B cell (primary cell): ENCODE measurements around the gene ULK1. TPM values are rescaled to one million over a fixed set of nuclear protein-coding genes. Genes with fewer than 3 reads are reported as not detected.
"Not testable (repeated sequence)": the region's sequence is repeated elsewhere in the genome, so short reads cannot be mapped to it uniquely, and the experiment has no call there.

ENCODE experiments used
- ATAC-seq: fragments of 200-7000 bp; cut with Tn5 transposase; one replicate; pipeline ENCODE4 v1.10.0; 2021; ENCODE audit warnings: low read depth, mild to moderate bottlenecking, moderate number of reproducible peaks, moderate library complexity
- CTCF ChIA-PET: fragments of 350-600 bp; sonication (Branson Sonifier 250); formaldehyde crosslinking; loops from one replicate; lab custom pipeline; 2021; ENCODE audit warnings: antibody characterized with exemption, inconsistent platforms; lab: Charles Lee
- POLR2A ChIA-PET: fragments of 350-600 bp; sonication (Branson Sonifier 250); formaldehyde crosslinking; loops from one replicate; lab custom pipeline; 2021; ENCODE audit warnings: antibody characterized with exemption; lab: Charles Lee
- DNase-seq: peaks from one replicate; pipeline ENCODE4 v3.0.0; 2013
- H2AFZ ChIP-seq: 2 replicates; pipeline ENCODE4 v1.6.1; 2012; ENCODE audit warnings: mild to moderate bottlenecking, low read depth, low read length; ENCODE audit not compliant: insufficient read depth, poor library complexity, severe bottlenecking
- H3K27ac ChIP-seq, 2 donors: 1 replicate in 1 of 2; 2 replicates in 1 of 2; pipeline ENCODE4 v1.5.1; 2012 to 2013; ENCODE audit warnings: low read length in 2 of 2, mild to moderate bottlenecking in 2 of 2, moderate library complexity in 1 of 2
- H3K27me3 ChIP-seq, 4 experiments: fragments of 200-600 bp in 1 of 4; sonication (generic) in 1 of 4; replicated peaks in 1 of 4; 1 replicate in 2 of 4; 2 replicates in 2 of 4; pipeline versions ENCODE4 v1.6.1 to v1.7.0; 2013 to 2016; ENCODE audit warnings: low read length in 3 of 4, mild to moderate bottlenecking in 2 of 4, mixed read lengths in 1 of 4, moderate library complexity in 1 of 4; ENCODE audit not compliant: insufficient read depth in 4 of 4, control insufficient read depth in 3 of 4; ENCODE audit errors: control extremely low read depth in 1 of 4
- H3K36me3 ChIP-seq, 2 experiments: replicated peaks in 1 of 2; 1 replicate in 1 of 2; 2 replicates in 1 of 2; pipeline versions ENCODE4 v1.6.1 to v1.7.1; 2013; ENCODE audit warnings: low read length in 1 of 2; ENCODE audit not compliant: insufficient read depth in 2 of 2, control insufficient read depth in 1 of 2; ENCODE audit errors: control extremely low read depth in 1 of 2, extremely low read depth in 1 of 2
- H3K4me1 ChIP-seq, 2 donors: fragments of 200-600 bp in 1 of 2; sonication (generic) in 1 of 2; 1 replicate in 1 of 2; 2 replicates in 1 of 2; pipeline versions ENCODE4 v1.5.1 to v1.6.1; 2013 to 2017; ENCODE audit warnings: low read length in 2 of 2; ENCODE audit not compliant: control insufficient read depth in 2 of 2, insufficient read depth in 2 of 2
- H3K4me2 ChIP-seq: replicated peaks from 2 replicates; pipeline ENCODE3; 2012; ENCODE audit warnings: mild to moderate bottlenecking, low read depth, low read length; ENCODE audit not compliant: poor library complexity, severe bottlenecking
- H3K4me3 ChIP-seq, 5 experiments: fragments of 200-600 bp in 1 of 5; sonication (generic) in 1 of 5; 1 replicate in 3 of 5; 2 replicates in 2 of 5; pipeline versions ENCODE4 v1.5.1 to v1.7.0; 2011 to 2016; ENCODE audit warnings: low read length in 4 of 5, mild to moderate bottlenecking in 4 of 5, low read depth in 2 of 5, control low read depth in 1 of 5, moderate library complexity in 1 of 5; ENCODE audit not compliant: insufficient read depth in 1 of 5; ENCODE audit errors: control extremely low read depth in 1 of 5, extremely low read depth in 1 of 5
- H3K79me2 ChIP-seq: fragments of 200-600 bp; sonication (generic); one replicate; pipeline ENCODE4 v1.6.0; 2016; ENCODE audit warnings: low read length; ENCODE audit not compliant: control insufficient read depth, insufficient read depth
- H3K9ac ChIP-seq: fragments of 200-600 bp; sonication (generic); 2 replicates; pipeline ENCODE4 v1.6.1; 2017; ENCODE audit warnings: mild to moderate bottlenecking, low read length, moderate library complexity
- H3K9me3 ChIP-seq, 3 donors: one replicate each; pipeline versions ENCODE4 v1.6.1 to v1.7.1; 2013; ENCODE audit warnings: low read length in 2 of 3; ENCODE audit not compliant: control insufficient read depth in 2 of 3, insufficient read depth in 1 of 3; ENCODE audit errors: control extremely low read depth in 1 of 3
- H4K20me1 ChIP-seq: 2 replicates; pipeline ENCODE4 v1.6.0; 2012; ENCODE audit warnings: mild to moderate bottlenecking, low read length; ENCODE audit not compliant: insufficient read depth, control insufficient read depth, poor library complexity, severe bottlenecking
- H3K27ac Mint-ChIP-seq: one replicate; pipeline ENCODE4 v1.8.0; 2021; ENCODE audit warnings: mixed read lengths
- H3K27me3 Mint-ChIP-seq: one replicate; pipeline ENCODE4 v1.8.0; 2021; ENCODE audit warnings: mixed read lengths
- H3K4me1 Mint-ChIP-seq: one replicate; pipeline ENCODE4 v1.8.0; 2021; ENCODE audit warnings: mixed read lengths
- H3K4me3 Mint-ChIP-seq: one replicate; pipeline ENCODE4 v1.8.0; 2021; ENCODE audit warnings: mixed read lengths
- H3K9me3 Mint-ChIP-seq: one replicate; pipeline ENCODE4 v1.8.0; 2022; ENCODE audit warnings: mixed read lengths; ENCODE audit not compliant: insufficient read depth
- EZH2 ChIP-seq: IDR thresholded peaks from 2 replicates; pipeline ENCODE4 v1.6.1; 2012; ENCODE audit warnings: borderline replicate concordance, low read depth, mild to moderate bottlenecking, moderate library complexity, low read length; ENCODE audit not compliant: insufficient read depth, poor library complexity, severe bottlenecking
- WGBS: methylation state at CpG from one replicate; pipeline ENCODE4 v1.1.5; 2013; ENCODE audit warnings: missing lambda C conversion rate; ENCODE audit not compliant: insufficient coverage; 5-methylcytosine and 5-hydroxymethylcytosine counted together
- intact Hi-C: fragments of 100-400 bp; cut with micrococcal nuclease; formaldehyde crosslinking; loops from one replicate; pipeline ENCODE4 v1.10.0; 2022
- polyA plus RNA-seq: library from polyadenylated mRNA; depleted of rRNA; stranded (reverse); fragments of >200 nt; gene quantifications from 2 replicates; pipeline ENCODE4 v1.2.3, GENCODE V29; 2012
- total RNA-seq, 2 donors: library from RNA; stranded (reverse); fragments of 120-200 nt in 1 of 2; gene quantifications; 1 replicate in 1 of 2; 2 replicates in 1 of 2; pipeline versions ENCODE4 v1.2.3 to v1.2.4, GENCODE V29; 2013 to 2022
- TF ChIP-seq, protein P1 (sequence below): fragments of 200-600 bp; IDR thresholded peaks from one replicate; pipeline ENCODE4 v1.8.0; 2022; ENCODE audit warnings: antibody characterized with exemption, mild to moderate bottlenecking

The ULK1 gene
- total and polyA plus RNA-seq, 2 donors (not counting 1 experiment from before 2014, with no cell fraction given): 38.9 to 59.5 TPM

- no peak overlapping the region for H3K9ac ChIP-seq
- ChIA-PET POLR2A (interaction anchor here (0.6 kb wide), 1 partner anchor 117 kb away, joined by 3 read pairs; no protein-coding TSS in a partner anchor), CTCF (interaction anchor here (1.1 to 1.9 kb wide), 2 partner anchors 20 to 97 kb away, joined by 3 to 5 read pairs; no protein-coding TSS in a partner anchor)
- no peak overlapping the region for H3K4me3 ChIP-seq
- H3K9me3 Mint-ChIP-seq: no peaks in the 10 kb centered on the region
- peak overlapping the region in 1 of 2 donors; percentile 45 for H3K27ac ChIP-seq
- H3K79me2 ChIP-seq: peaks cover 32% of the 10 kb centered on the region
- H3K27me3 Mint-ChIP-seq: no peaks in the 10 kb centered on the region
- TF ChIP-seq EZH2: no peak
- TF ChIP-seq, protein P1, sequence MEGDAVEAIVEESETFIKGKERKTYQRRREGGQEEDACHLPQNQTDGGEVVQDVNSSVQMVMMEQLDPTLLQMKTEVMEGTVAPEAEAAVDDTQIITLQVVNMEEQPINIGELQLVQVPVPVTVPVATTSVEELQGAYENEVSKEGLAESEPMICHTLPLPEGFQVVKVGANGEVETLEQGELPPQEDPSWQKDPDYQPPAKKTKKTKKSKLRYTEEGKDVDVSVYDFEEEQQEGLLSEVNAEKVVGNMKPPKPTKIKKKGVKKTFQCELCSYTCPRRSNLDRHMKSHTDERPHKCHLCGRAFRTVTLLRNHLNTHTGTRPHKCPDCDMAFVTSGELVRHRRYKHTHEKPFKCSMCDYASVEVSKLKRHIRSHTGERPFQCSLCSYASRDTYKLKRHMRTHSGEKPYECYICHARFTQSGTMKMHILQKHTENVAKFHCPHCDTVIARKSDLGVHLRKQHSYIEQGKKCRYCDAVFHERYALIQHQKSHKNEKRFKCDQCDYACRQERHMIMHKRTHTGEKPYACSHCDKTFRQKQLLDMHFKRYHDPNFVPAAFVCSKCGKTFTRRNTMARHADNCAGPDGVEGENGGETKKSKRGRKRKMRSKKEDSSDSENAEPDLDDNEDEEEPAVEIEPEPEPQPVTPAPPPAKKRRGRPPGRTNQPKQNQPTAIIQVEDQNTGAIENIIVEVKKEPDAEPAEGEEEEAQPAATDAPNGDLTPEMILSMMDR: no peak
- intact Hi-C loops: loop anchor here (2.0 to 5.0 kb wide), 3 partner anchors 95 to 176 kb away; partner anchors contain the start of gene MMP17
- H3K4me1 ChIP-seq: peaks cover 8 to 26% of the 10 kb centered on the region in 2 donors
- no peak overlapping the region for H3K4me2 ChIP-seq
- no peak for DNase-seq
- H3K36me3 ChIP-seq: peaks cover 0 to 15% of the 10 kb centered on the region in 2 experiments
- H3K9me3 ChIP-seq: peaks cover 0 to 6% (median 0%) of the 10 kb centered on the region in 3 donors
- H3K27ac Mint-ChIP-seq: peak overlapping the region; percentile 54
- H2AFZ ChIP-seq: peak overlapping the region; percentile 24
- ATAC-seq: no peak
- peaks cover 28% of the 10 kb centered on the region for H4K20me1 ChIP-seq
- H3K4me3 Mint-ChIP-seq: peak overlapping the region; percentile 52
- peaks cover 23% of the 10 kb centered on the region for H3K4me1 Mint-ChIP-seq
- 100% methylated on average over 1 of the region's 1 CpG for WGBS
- H3K27me3 ChIP-seq: no peaks in the 10 kb centered on the region
Measured at GRCh38 chr12:131948166-131948712, 53.8 kb downstream of the ULK1 start.

DNA sequence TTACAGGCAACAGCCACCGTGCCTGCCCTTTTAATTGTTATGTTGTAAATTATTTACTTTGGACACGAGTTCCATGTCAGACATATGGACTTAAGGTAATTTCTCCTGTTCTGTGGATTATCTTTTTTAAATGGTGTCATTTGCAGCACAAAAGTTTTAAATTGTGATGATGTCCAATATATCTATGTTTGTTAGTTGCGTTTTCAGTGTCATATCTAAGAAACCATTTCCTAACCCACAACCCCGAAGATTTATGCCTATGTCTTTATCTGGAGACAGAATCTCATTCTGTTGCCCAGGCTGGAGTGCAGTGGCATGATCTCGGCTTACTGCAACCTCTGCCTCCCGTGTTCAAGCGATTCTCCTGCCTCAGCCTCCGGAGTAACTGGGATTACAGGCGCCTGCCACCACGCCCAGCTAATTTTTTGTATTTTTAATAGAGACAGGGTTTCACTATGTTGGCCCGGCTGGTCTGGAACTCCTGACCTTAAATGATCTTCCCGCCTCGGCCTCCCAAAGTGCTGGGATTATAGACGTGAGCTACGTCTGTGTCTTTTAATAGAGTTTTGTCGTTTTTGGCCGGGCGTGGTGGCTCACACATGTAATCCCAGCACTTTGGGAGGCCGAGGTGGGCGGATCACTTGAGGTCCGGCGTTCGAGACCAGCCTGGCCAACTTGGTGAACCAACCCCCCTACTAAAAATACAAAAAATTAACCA, 54.5 kb downstream of the ULK1 start:
- intact Hi-C loops: loop anchor here (1.0 to 5.0 kb wide), 9 partner anchors 20 to 238 kb away; partner anchors contain the start of genes MMP17, PUS1, SFSWAP and ULK1
- peak overlapping the region; percentile 90 for H3K9ac ChIP-seq
- not testable (repeated sequence) for DNase-seq, ATAC-seq, H3K36me3 ChIP-seq, H3K9me3 ChIP-seq, H3K9me3 Mint-ChIP-seq, H3K27me3 ChIP-seq, H3K27me3 Mint-ChIP-seq
- peak overlapping the region in 4 of 5 experiments; percentile 41 to 89 (median 58) for H3K4me3 ChIP-seq
- peak overlapping the region; percentile 90 for H3K27ac Mint-ChIP-seq
- 48% methylated on average over 19 of the region's 23 CpGs for WGBS
- H2AFZ ChIP-seq: peak overlapping the region; percentile 82
- H3K4me1 Mint-ChIP-seq: peaks cover 26% of the 10 kb centered on the region
- ChIA-PET POLR2A (interaction anchor here (0.6 to 1.2 kb wide), 3 partner anchors 19 to 185 kb away, joined by 3 to 5 read pairs (median 4); no protein-coding TSS in a partner anchor), CTCF (interaction anchor here (1.1 to 2.4 kb wide), 4 partner anchors 11 to 112 kb away, joined by 3 to 8 read pairs (median 4); no protein-coding TSS in a partner anchor)
- H4K20me1 ChIP-seq: peaks cover 34% of the 10 kb centered on the region
- peak overlapping the region; percentile 29 to 65 for H3K27ac ChIP-seq
- peaks cover 38% of the 10 kb centered on the region for H3K79me2 ChIP-seq
- H3K4me3 Mint-ChIP-seq: peak overlapping the region; percentile 85
- peak overlapping the region; percentile 99 for H3K4me2 ChIP-seq
- peaks cover 8 to 26% of the 10 kb centered on the region in 2 donors for H3K4me1 ChIP-seq
